HepG2 (cell line): ENCODE data around the gene RERG. TPM values are rescaled to one million over a fixed set of nuclear protein-coding genes. Genes with fewer than 3 reads are reported as not detected.

ENCODE experiments used
- ATAC-seq: fragments of 200-7000 bp; cut with Tn5 transposase; 3 replicates; pipeline ENCODE4 v1.9.1; 2020; ENCODE audit warnings: mild to moderate bottlenecking, moderate library complexity
- BruUV-seq: library from RNA; stranded (reverse); fragments of 400-500 nt; replicated peaks from 2 replicates; lab custom pipeline; 2021; lab: Mats Ljungman, UMichigan
- CTCF ChIA-PET: fragments of 300-600 bp; formaldehyde crosslinking; extraction: SDS; loops from one replicate; lab custom pipeline; 2021; ENCODE audit warnings: low total read pairs, inconsistent platforms, low intra/inter-chr PET ratio; lab: Yijun Ruan, JAX
- POLR2A ChIA-PET: fragments of 350-600 bp; sonication (Branson Sonifier 250); formaldehyde crosslinking; loops from one replicate; lab custom pipeline; 2020; ENCODE audit warnings: antibody characterized with exemption, inconsistent platforms; lab: Yijun Ruan, JAX
- DNase-seq: peaks from one replicate; pipeline ENCODE4 v3.0.0-alpha.2; 2015; ENCODE audit warnings: low spot score
- FAIRE-seq: peaks from 3 replicates; lab custom pipeline; 2011; peaks lifted over from hg19 to GRCh38; lab: Jason Lieb, UNC
- H2AFZ ChIP-seq: one replicate; pipeline ENCODE4 v1.6.1; 2011; ENCODE audit warnings: low read length, inconsistent platforms
- H3K27ac ChIP-seq: fragments of 300-600 bp; 3 replicates; pipeline ENCODE4 v1.8.0; 2011; ENCODE audit warnings: mixed run types, mild to moderate bottlenecking, mixed read lengths, low read length, inconsistent platforms; ENCODE audit not compliant: insufficient read depth; ENCODE audit errors: extremely low read length
- H3K27me3 ChIP-seq, 2 experiments: fragments of 200-600 bp in 1 of 2; 2 replicates in 1 of 2; 3 replicates in 1 of 2; pipeline versions ENCODE4 v1.6.0 to v1.8.0; 2011; ENCODE audit warnings: low read length in 2 of 2, mild to moderate bottlenecking in 2 of 2, moderate library complexity in 2 of 2, inconsistent platforms in 1 of 2; ENCODE audit not compliant: insufficient read depth in 2 of 2, control insufficient read depth in 1 of 2
- H3K36me3 ChIP-seq, 2 experiments: fragments of 200-600 bp in 1 of 2; replicated peaks in 1 of 2; 2 replicates in 1 of 2; 3 replicates in 1 of 2; pipeline versions ENCODE4 v1.5.1 to v1.8.0; 2011; ENCODE audit warnings: low read length in 2 of 2, inconsistent platforms in 1 of 2; ENCODE audit not compliant: insufficient read depth in 2 of 2, control insufficient read depth in 1 of 2
- H3K4me1 ChIP-seq: 2 replicates; pipeline ENCODE4 v1.5.1; 2012; ENCODE audit warnings: low read length, inconsistent platforms; ENCODE audit not compliant: insufficient read depth
- H3K4me2 ChIP-seq: 2 replicates; pipeline ENCODE4 v1.6.0; 2011; ENCODE audit warnings: low read depth, low read length, inconsistent platforms
- H3K4me3 ChIP-seq, 3 experiments: fragments of 200-600 bp in 1 of 3; sonication (generic), shearing (Covaris generic) in 1 of 3; replicated peaks in 1 of 3; 2 replicates each; pipeline ENCODE4 v1.5.1; 2011 to 2016; ENCODE audit warnings: low read length in 3 of 3, inconsistent platforms in 2 of 3, low read depth in 2 of 3, mild to moderate bottlenecking in 2 of 3, control low read depth in 1 of 3, mixed read lengths in 1 of 3; ENCODE audit not compliant: insufficient read depth in 1 of 3
- H3K79me2 ChIP-seq: one replicate; pipeline ENCODE4 v1.6.1; 2011; ENCODE audit warnings: low read length, inconsistent platforms; ENCODE audit not compliant: insufficient read depth
- H3K9ac ChIP-seq: 2 replicates; pipeline ENCODE4 v1.6.0; 2011; ENCODE audit warnings: mild to moderate bottlenecking, low read depth, low read length, inconsistent platforms; ENCODE audit not compliant: insufficient read depth
- H3K9me3 ChIP-seq: 2 replicates; pipeline ENCODE4 v1.5.1; 2012; ENCODE audit warnings: mild to moderate bottlenecking, low read length
- H4K20me1 ChIP-seq: 2 replicates; pipeline ENCODE4 v1.6.0; 2011; ENCODE audit warnings: inconsistent platforms, mild to moderate bottlenecking, low read length, moderate library complexity; ENCODE audit not compliant: insufficient read depth
- CBFB ChIP-seq: sonication (generic); formaldehyde crosslinking; IDR thresholded peaks from 2 replicates; pipeline ENCODE4 v1.4.0; 2020; ENCODE audit warnings: missing genetic modification reagents
- FOXA1 ChIP-seq, 2 experiments: fragments of 450-650 bp in 1 of 2; sonication (generic) in 1 of 2; formaldehyde crosslinking in 1 of 2; IDR thresholded peaks; 2 replicates each; pipeline versions ENCODE4 v1.4.0 to v1.6.1; 2016 to 2020; ENCODE audit warnings: missing genetic modification reagents in 1 of 2
- LCORL ChIP-seq, 2 experiments: fragments of 450-650 bp in 1 of 2; sonication (generic) in 1 of 2; formaldehyde crosslinking in 1 of 2; IDR thresholded peaks; 2 replicates each; pipeline versions ENCODE4 v1.5.0 to v1.6.1; 2017 to 2020; ENCODE audit warnings: antibody characterized with exemption in 1 of 2, missing genetic modification reagents in 1 of 2
- NR2F1 ChIP-seq, 2 experiments: fragments of 450-650 bp in 1 of 2; formaldehyde crosslinking in 1 of 2; IDR thresholded peaks; 2 replicates each; pipeline versions ENCODE4 v1.5.0 to v1.6.1; 2016 to 2020; ENCODE audit warnings: mild to moderate bottlenecking in 1 of 2, missing compliant biosample characterization in 1 of 2, missing genetic modification reagents in 1 of 2, moderate library complexity in 1 of 2
- TCF7L2 ChIP-seq: IDR thresholded peaks from 2 replicates; pipeline ENCODE4 v1.6.1; 2011; ENCODE audit warnings: mild to moderate bottlenecking, low read depth, low read length, moderate library complexity
- ZBTB10 ChIP-seq: sonication (generic); formaldehyde crosslinking; IDR thresholded peaks from 2 replicates; pipeline ENCODE4 v1.4.0; 2020; ENCODE audit warnings: missing genetic modification reagents, borderline replicate concordance
- ZNF597 ChIP-seq: sonication (generic); formaldehyde crosslinking; IDR thresholded peaks from 2 replicates; pipeline ENCODE4 v1.5.0; 2020; ENCODE audit warnings: missing genetic modification reagents
- ZNF607 ChIP-seq: sonication (generic); formaldehyde crosslinking; IDR thresholded peaks from 2 replicates; pipeline ENCODE4 v1.5.1; 2020; ENCODE audit warnings: missing genetic modification reagents, mild to moderate bottlenecking, borderline replicate concordance
- WGBS: methylation state at CpG from one replicate; pipeline ENCODE4 v1.1.6; 2017; ENCODE audit warnings: low lambda C conversion rate; 5-methylcytosine and 5-hydroxymethylcytosine counted together
- in situ Hi-C: cut with HindIII; loops from 2 replicates; pipeline ENCODE4 v1.10.0; 2017; ENCODE audit warnings: low pct_unique_long_range_greater_than_20kb; ENCODE audit not compliant: extremely low pct_ligation_motif_present
- intact Hi-C: fragments of 100-400 bp; cut with micrococcal nuclease; formaldehyde crosslinking; loops from one replicate; pipeline ENCODE4 v1.10.0; 2022; ENCODE audit not compliant: unreplicated experiment
- polyA plus RNA-seq, 8 experiments: library from polyadenylated mRNA; depleted of rRNA in 3 of 8; stranded (reverse) in 7 of 8; unstranded in 1 of 8; fragments of >200 nt; fragmentation: Illumina TruSeq in 4 of 8; extraction: Trizol in 4 of 8; gene quantifications; 2 replicates each; pipeline versions ENCODE4 v1.2.1 to v1.2.3, GENCODE V29; 2011 to 2016; ENCODE audit warnings: low read depth in 4 of 8, missing spikeins in 1 of 8, mixed read lengths in 1 of 8; ENCODE audit not compliant: insufficient read depth in 1 of 8
- total RNA-seq, 5 experiments: library from RNA; depleted of rRNA; stranded (reverse); fragments of >200 nt; fragmentation: Illumina TruSeq; extraction: Trizol; gene quantifications; 2 replicates each; pipeline ENCODE4 v1.2.3, GENCODE V29; 2016; ENCODE audit warnings: low read depth in 1 of 5

Gene RERG
- total and polyA plus RNA-seq, 2 of the 13 experiments (the other 11 are each of a cell fraction or from before 2014, with no cell fraction given) = not detected

- TF ChIP-seq TCF7L2 = no peak
- TF ChIP-seq LCORL (IDR thresholded peaks at IDR 0.05) = no peak
- TF ChIP-seq LCORL (CRISPR knock-in tag; IDR thresholded peaks at IDR 0.05) = no peak
- TF ChIP-seq ZBTB10 (CRISPR knock-in tag) = no peak
- no peak for TF ChIP-seq ZNF607 (CRISPR knock-in tag)
Observed at GRCh38 chr12:15218794-15219193, 2.4 kb downstream of the RERG start (continued).

GRCh38 chr12:15216036-15216889, 5.0 kb downstream of the RERG start:
- H3K4me1 ChIP-seq = peaks cover 5% of the 10 kb centered on the region; the same call in 1 of the 2 replicates
- H3K36me3 ChIP-seq = no peaks in the 10 kb centered on the region
- WGBS = 0% methylated on average over 5 of the region's 5 CpGs
- in situ Hi-C loops (loop anchor here (25.0 kb wide), 1 partner anchor 479 kb away; no protein-coding TSS in a partner anchor), intact Hi-C loops (no loop called here)
- TF ChIP-seq NR2F1 (CRISPR knock-in tag; IDR thresholded peaks at IDR 0.05) = no peak
- no peak for TF ChIP-seq CBFB
- no peak for TF ChIP-seq ZNF597
- no peak for TF ChIP-seq FOXA1 (IDR thresholded peaks at IDR 0.05)
- no peak for TF ChIP-seq FOXA1 (CRISPR knock-in tag; IDR thresholded peaks at IDR 0.05)
- ATAC-seq (no peak), FAIRE-seq (no peak), DNase-seq (no peak)
- H3K9ac ChIP-seq = no peak overlapping the region
- H4K20me1 ChIP-seq = no peaks in the 10 kb centered on the region
- no peak overlapping the region for H3K4me3 ChIP-seq
- no peak overlapping the region for H2AFZ ChIP-seq
- peaks cover 2 to 7% of the 10 kb centered on the region in 2 experiments; a peak in 4 of 5 replicates for H3K27me3 ChIP-seq
- BruUV-seq = no TSS peak
- POLR2A ChIA-PET = no interaction called here
- H3K9me3 ChIP-seq = no peaks in the 10 kb centered on the region
- H3K4me2 ChIP-seq = no peak overlapping the region
- CTCF ChIA-PET = no interaction called here
- H3K27ac ChIP-seq = no peak overlapping the region
- H3K79me2 ChIP-seq = no peaks in the 10 kb centered on the region
